Rectal smooth muscle tissue (tissue), 1 donor: ENCODE results near the gene MFSD12.
A peak's percentile ranks its signal among the peaks of the same experiment; 100 is the strongest.

Source experiments
- H3K27ac ChIP-seq: one replicate; pipeline ENCODE4 v1.7.0; 2013; ENCODE audit warnings: low read depth, low read length, inconsistent platforms
- H3K27me3 ChIP-seq: one replicate; pipeline ENCODE4 v1.7.0; 2013; ENCODE audit warnings: low read length; ENCODE audit not compliant: control insufficient read depth, insufficient read depth
- H3K36me3 ChIP-seq: one replicate; pipeline ENCODE4 v1.7.0; 2013; ENCODE audit warnings: low read length; ENCODE audit not compliant: control insufficient read depth, insufficient read depth
- H3K4me1 ChIP-seq: one replicate; pipeline ENCODE4 v1.7.0; 2013; ENCODE audit warnings: low read length; ENCODE audit not compliant: control insufficient read depth, insufficient read depth
- H3K4me3 ChIP-seq: one replicate; pipeline ENCODE4 v1.7.0; 2013; ENCODE audit warnings: low read length
- H3K9ac ChIP-seq: one replicate; pipeline ENCODE4 v1.7.0; 2013; ENCODE audit warnings: low read length

MFSD12 gene

DNA sequence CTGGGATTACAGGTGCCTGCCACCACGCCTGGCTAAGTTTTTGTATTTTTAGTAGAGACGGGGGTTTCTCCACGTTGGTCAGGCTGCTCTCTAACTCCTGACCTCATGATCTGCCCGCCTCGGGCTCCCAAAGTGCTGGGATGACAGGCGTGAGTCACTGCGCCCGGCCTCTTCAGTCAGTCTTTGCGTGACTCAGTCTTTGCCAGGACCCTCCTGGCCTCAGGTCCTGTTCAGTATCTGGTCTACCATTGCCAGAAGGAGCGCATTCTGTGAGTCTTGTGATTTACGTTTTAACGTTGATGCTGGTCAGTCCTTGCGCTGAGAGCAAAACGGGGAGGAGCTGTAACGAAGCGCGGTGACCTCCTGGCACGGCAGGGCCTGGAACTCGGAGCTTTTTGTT is 7.8 kb upstream of the MFSD12 start:
- Histone ChIP-seq H3K4me3 (no peak overlapping the region), H3K27ac (no peak overlapping the region), H3K36me3 (no peaks in the 10 kb centered on the region), H3K4me1 (no peaks in the 10 kb centered on the region), H3K27me3 (no peaks in the 10 kb centered on the region), H3K9ac (no peak overlapping the region)

DNA sequence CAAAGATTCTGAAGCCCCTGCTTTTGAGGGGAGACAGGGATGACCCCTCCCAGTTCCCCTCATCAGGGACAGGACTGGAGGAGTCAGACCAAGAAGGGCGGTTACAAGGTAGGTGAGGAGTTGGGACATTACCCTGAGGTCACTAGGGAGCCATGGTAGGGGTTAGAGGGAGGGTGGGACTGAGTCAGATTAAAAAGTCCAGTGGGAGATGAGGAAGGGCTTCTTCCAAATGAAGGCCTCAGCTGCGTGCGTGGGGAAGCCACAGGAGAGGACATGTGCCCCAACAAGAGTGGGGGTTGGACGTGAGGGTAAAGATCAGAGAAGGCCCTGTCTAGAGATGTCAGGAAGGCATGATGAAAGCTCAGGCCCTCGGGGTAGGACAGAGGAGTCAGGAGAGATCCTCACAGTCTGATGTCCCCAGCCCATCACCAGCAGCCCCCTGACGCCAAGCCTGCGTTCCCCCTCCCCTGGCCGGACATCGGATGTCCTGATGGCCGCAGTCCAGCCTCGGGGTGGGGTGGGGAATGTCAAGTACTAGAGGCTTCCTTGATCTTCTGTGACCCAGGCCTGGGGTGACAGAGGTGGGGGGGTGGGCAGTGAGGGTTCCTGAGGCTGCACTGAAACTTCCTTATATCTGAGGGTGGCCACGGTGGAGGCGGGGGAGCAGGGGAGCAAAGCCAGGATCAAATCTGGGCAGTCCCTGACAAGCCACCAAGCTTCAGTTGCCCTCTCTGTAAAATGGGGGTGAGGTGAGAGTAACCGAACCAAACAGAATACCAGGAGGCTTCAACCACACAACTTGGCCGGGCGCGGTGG is 6.5 kb upstream of the MFSD12 start:
- H3K27ac ChIP-seq = no peak overlapping the region
- no peaks in the 10 kb centered on the region for H3K27me3 ChIP-seq
- H3K4me1 ChIP-seq = no peaks in the 10 kb centered on the region
- no peak overlapping the region for H3K9ac ChIP-seq
- no peak overlapping the region for H3K4me3 ChIP-seq
- H3K36me3 ChIP-seq = no peaks in the 10 kb centered on the region

DNA sequence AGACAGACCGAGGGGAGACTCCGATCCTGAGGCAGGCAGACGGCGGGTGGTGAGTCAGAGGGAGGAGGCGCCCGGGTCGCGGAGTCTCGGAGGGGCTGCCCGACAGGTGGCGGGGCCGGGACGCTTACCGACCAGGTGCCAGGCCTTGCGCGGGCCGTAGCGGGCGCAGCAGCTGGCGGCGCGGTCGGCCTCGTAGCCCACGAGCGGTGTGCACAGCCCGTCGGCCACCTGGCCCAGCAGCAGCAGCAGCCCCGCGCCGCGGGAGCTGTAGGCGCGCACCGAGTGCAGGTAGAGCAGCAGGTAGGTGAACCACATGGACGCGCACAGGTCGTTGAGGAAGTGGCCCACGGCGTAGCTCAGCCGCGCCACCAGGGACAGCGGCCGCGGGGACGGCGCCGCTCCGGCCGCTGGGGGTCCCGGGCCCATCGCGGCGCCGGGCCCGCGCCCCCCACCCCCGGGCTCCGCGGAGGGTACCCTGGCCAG is 367 bp downstream of the MFSD12 start:
- Histone ChIP-seq H3K4me3 (peak overlapping the region; percentile 75), H3K27me3 (no peaks in the 10 kb centered on the region), H3K36me3 (no peaks in the 10 kb centered on the region), H3K27ac (no peak overlapping the region), H3K9ac (peak overlapping the region; percentile 66), H3K4me1 (peaks cover 4% of the 10 kb centered on the region)

DNA sequence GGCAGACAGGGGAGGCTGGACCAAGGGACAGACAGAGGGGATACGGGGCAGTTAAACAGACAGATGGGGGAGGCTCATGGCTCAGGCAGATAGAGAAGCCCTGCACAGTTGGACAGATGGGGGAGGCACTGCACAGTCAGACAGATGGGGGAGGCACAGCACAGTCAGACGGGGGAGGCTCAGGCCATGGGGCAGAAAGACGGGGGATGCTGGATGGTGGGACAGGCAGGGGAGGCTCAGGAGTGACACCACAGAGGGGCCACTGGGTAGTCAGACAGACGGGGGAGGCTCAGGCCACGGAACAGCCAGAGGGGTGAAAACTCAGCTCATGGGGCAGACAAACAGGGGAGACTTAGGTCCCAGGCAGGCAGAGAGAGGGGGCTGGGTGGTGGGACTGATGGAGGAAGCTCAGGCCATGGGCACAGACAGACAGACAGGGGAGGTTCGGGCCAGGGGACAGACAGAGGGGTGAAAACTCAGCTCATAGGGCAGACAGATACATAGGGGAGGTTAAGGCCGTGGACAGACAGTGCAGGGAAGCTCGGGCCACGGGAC is 886 bp downstream of the MFSD12 start:
- H3K27ac ChIP-seq = no peak overlapping the region
- H3K4me1 ChIP-seq = peaks cover 4% of the 10 kb centered on the region
- H3K36me3 ChIP-seq = no peaks in the 10 kb centered on the region
- no peaks in the 10 kb centered on the region for H3K27me3 ChIP-seq
- peak overlapping the region; percentile 75 for H3K4me3 ChIP-seq
- peak overlapping the region; percentile 66 for H3K9ac ChIP-seq

GRCh38 chr19:3555653-3556422 is 1.5 kb downstream of the MFSD12 start:
- Histone ChIP-seq H3K36me3 (peaks cover under 1% of the 10 kb centered on the region), H3K4me3 (peak overlapping the region; percentile 75), H3K27ac (no peak overlapping the region), H3K27me3 (no peaks in the 10 kb centered on the region), H3K4me1 (peaks cover 4% of the 10 kb centered on the region), H3K9ac (no peak overlapping the region)

GRCh38 chr19:3554254-3555083 is 2.9 kb downstream of the MFSD12 start:
- H3K9ac ChIP-seq = no peak overlapping the region

DNA sequence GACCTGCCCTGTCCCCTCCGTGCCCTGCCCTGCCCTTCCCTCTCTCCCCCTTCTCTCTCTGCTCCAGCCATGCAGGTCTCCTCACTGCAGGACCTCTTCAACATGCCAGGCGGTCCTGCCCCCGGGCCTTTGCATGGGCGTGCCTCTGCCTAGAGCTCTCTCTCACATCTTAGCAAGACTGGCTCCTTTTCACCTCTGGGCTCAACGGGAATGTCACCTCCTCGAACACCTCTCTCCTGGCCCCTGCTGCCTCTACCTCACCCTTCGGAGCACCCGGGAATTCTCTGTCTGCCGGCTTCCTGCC is 5.6 kb downstream of the MFSD12 start:
- Histone ChIP-seq H3K4me3 (no peak overlapping the region), H3K27ac (no peak overlapping the region), H3K9ac (no peak overlapping the region), H3K36me3 (peaks cover 2% of the 10 kb centered on the region), H3K27me3 (no peaks in the 10 kb centered on the region), H3K4me1 (peaks cover 4% of the 10 kb centered on the region)

More at GRCh38 chr19:3554254-3555083, 2.9 kb downstream of the MFSD12 start:
- H3K36me3 ChIP-seq = peaks cover 2% of the 10 kb centered on the region
- no peak overlapping the region for H3K4me3 ChIP-seq
- peaks cover 4% of the 10 kb centered on the region for H3K4me1 ChIP-seq
- no peaks in the 10 kb centered on the region for H3K27me3 ChIP-seq
- H3K27ac ChIP-seq = no peak overlapping the region

- no peak overlapping the region for H3K4me3 ChIP-seq
- H3K27ac ChIP-seq = no peak overlapping the region
- H3K4me1 ChIP-seq = no peaks in the 10 kb centered on the region
- no peak overlapping the region for H3K9ac ChIP-seq
- H3K27me3 ChIP-seq = no peaks in the 10 kb centered on the region
- H3K36me3 ChIP-seq = peaks cover 2% of the 10 kb centered on the region
Measured at GRCh38 chr19:3550947-3551791, 6.2 kb downstream of the MFSD12 start.

- no peak overlapping the region for H3K9ac ChIP-seq
- no peak overlapping the region for H3K27ac ChIP-seq
- H3K27me3 ChIP-seq = no peaks in the 10 kb centered on the region
- no peaks in the 10 kb centered on the region for H3K4me1 ChIP-seq
- peaks cover 2% of the 10 kb centered on the region for H3K36me3 ChIP-seq
- H3K4me3 ChIP-seq = no peak overlapping the region
Measured at GRCh38 chr19:3549816-3550215, 7.6 kb downstream of the MFSD12 start.

- H3K36me3 ChIP-seq = peaks cover 2% of the 10 kb centered on the region
- H3K4me3 ChIP-seq = no peak overlapping the region
- no peak overlapping the region for H3K27ac ChIP-seq
- H3K9ac ChIP-seq = no peak overlapping the region
- no peaks in the 10 kb centered on the region for H3K4me1 ChIP-seq
- no peaks in the 10 kb centered on the region for H3K27me3 ChIP-seq
Measured at GRCh38 chr19:3548606-3549005, 8.8 kb downstream of the MFSD12 start.

- H3K36me3 ChIP-seq = peaks cover 2% of the 10 kb centered on the region
Measured at GRCh38 chr19:3547767-3548282, 9.6 kb downstream of the MFSD12 start.

More at GRCh38 chr19:3547767-3548282, 9.6 kb downstream of the MFSD12 start:
- H3K27ac ChIP-seq = no peak overlapping the region
- H3K9ac ChIP-seq = no peak overlapping the region
- H3K4me3 ChIP-seq = no peak overlapping the region
- no peaks in the 10 kb centered on the region for H3K27me3 ChIP-seq
- no peaks in the 10 kb centered on the region for H3K4me1 ChIP-seq
